ENCODE measurements around the gene MDM2.

- no peak for TF ChIP-seq POLR2A (IDR thresholded peaks at IDR 0.05)
- TF ChIP-seq, protein P1, sequence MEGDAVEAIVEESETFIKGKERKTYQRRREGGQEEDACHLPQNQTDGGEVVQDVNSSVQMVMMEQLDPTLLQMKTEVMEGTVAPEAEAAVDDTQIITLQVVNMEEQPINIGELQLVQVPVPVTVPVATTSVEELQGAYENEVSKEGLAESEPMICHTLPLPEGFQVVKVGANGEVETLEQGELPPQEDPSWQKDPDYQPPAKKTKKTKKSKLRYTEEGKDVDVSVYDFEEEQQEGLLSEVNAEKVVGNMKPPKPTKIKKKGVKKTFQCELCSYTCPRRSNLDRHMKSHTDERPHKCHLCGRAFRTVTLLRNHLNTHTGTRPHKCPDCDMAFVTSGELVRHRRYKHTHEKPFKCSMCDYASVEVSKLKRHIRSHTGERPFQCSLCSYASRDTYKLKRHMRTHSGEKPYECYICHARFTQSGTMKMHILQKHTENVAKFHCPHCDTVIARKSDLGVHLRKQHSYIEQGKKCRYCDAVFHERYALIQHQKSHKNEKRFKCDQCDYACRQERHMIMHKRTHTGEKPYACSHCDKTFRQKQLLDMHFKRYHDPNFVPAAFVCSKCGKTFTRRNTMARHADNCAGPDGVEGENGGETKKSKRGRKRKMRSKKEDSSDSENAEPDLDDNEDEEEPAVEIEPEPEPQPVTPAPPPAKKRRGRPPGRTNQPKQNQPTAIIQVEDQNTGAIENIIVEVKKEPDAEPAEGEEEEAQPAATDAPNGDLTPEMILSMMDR (IDR thresholded peaks at IDR 0.05) = no peak
These were observed 17.7 kb downstream of the MDM2 start for GRCh38 chr12:68825569-68826217.

All from heart left ventricle (tissue), 13 donors.